HG03135 (cell line): Measurements from ENCODE around the gene CLCN1.

ENCODE experiments used
- ATAC-seq: cut with Tn5 transposase; IDR thresholded peaks from one replicate; pipeline ENCODE4 v1.9.1; 2021; ENCODE audit warnings: mild to moderate bottlenecking, moderate library complexity; ENCODE audit not compliant: unreplicated experiment

The CLCN1 gene

DNA sequence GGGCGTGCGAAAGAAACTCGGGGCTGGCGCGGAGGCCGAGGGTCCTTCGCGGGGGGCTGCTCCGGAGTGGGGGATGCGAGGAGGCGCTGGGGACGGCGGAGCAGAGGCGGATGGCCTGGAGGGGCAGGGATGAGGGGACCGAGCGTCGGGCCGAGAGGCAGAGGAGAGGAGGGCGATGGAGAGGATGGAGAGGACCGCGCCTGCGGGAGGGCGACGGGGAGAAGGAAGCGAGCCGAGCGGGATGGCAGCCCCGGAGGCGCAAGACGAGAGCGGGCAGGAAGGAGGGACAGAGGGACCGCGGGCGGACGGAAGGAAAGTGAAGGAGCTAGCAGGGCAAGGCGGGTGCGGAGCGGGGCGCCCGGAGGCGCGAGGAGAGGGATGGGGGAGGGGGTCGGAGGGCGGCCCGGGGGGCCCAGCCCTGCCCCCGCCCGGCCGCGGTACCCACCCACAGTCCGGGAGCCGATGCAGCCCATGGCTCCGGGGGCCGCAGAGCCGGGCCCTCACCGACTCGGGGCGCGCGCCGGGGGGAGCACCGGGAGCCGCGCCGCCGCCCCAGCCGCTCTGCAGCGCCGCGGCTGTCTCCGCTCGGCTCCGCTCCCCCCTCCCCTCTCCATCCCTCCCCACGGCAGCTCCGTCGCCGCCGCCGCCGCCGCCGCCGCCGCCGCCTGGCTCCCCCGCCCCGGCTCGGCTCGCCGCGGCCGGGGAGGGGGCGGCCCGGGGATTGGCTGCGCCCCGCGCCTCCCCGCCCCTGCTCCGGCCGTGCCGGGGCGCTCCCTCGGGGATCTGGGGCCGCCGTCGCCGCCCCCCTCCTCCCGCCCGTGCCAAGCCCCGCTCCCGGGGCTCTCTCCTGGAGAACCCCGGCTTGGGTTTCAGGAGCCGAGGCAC lies 46.5 kb downstream of the CLCN1 start, which contains the start of gene FAM131B:
Gene FAM131B (minus strand): TSS at position 583 of the 885 bp plus-strand sequence. CDS start 110 bp downstream, at position 473.
- ATAC-seq = no peak

DNA sequence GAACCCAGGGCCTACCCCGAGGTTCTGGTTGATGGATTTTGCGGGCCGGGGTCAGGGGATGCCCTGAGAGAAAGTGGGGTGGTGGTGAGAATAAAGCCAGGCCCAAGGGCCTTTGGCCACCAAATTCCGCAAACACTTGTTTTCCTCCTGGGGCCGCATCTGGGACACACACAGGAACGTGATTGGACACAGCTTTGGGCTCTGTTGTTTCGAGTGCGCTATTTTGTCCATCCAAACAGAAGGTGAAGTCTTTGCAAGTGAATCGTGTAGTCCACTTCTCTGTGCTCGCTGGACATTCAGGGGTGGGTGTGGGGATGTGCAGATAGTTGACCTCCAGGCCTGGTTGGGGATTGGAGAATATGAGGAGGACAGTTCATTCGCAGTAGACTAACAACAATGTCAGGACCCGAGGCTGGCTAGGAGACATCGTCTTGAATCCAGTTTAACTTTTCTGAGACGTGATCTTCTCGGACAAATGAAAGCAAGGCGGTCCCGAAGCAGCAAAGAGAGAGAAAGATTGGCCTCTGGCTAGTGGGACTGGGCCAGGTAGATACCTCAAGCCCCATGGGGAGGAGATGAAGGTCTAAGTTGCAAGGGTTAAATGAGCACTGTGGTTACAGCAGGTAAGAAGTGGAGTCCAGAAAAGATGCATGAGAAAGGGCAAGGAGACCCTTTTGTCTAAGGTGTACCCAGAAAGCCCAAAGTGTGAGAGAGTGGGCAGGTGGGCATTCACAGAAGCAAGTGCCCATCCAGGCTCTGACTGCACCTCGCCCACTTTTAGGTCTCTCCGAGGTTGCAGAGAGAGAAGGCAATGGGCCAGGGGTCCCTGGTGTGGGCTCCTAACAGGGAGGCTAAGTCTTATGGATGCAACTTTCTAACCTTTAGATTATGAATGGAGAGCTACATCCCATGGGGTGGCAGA lies 47.4 kb downstream of the CLCN1 start:
- no peak for ATAC-seq

DNA sequence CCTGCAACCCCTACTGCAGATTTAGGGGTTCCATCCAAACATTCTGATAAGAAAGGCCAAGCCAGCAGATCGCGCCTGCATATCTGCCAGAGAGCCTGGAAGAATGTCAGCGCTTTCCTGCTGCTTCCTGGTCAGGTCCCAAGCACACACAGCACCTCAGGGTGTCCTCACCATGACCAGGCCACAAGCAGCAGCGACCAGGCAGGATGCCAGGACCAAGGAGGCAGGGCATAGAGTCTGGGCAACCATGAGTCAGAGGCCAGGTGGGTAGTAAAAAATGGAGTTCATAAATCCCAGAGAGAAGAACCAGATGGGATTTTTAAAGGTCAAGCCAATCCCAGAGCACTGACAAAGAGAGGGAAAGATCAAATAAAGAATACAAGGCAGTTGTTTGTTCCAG lies 52.1 kb downstream of the CLCN1 start:
- ATAC-seq = no peak

DNA sequence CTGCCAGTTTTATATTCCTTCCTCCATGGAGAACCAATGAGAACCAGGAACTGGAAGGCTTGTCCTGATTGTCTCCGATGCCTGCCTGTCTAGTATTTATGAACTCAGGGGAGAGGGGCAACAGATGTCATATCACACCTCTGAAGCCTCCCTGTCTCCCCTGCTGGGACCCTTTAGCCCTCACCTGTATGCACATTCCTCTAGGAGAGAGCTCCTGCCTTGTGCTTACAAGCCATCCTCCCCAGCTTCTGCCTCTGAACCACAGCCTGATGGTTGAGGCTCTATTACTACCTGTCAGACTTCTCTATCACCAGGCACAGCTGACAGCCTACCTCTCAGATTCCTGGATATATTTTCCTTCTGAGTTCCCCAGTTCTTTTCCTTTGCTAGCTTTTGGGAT lies 52.5 kb downstream of the CLCN1 start:
- ATAC-seq = no peak

DNA sequence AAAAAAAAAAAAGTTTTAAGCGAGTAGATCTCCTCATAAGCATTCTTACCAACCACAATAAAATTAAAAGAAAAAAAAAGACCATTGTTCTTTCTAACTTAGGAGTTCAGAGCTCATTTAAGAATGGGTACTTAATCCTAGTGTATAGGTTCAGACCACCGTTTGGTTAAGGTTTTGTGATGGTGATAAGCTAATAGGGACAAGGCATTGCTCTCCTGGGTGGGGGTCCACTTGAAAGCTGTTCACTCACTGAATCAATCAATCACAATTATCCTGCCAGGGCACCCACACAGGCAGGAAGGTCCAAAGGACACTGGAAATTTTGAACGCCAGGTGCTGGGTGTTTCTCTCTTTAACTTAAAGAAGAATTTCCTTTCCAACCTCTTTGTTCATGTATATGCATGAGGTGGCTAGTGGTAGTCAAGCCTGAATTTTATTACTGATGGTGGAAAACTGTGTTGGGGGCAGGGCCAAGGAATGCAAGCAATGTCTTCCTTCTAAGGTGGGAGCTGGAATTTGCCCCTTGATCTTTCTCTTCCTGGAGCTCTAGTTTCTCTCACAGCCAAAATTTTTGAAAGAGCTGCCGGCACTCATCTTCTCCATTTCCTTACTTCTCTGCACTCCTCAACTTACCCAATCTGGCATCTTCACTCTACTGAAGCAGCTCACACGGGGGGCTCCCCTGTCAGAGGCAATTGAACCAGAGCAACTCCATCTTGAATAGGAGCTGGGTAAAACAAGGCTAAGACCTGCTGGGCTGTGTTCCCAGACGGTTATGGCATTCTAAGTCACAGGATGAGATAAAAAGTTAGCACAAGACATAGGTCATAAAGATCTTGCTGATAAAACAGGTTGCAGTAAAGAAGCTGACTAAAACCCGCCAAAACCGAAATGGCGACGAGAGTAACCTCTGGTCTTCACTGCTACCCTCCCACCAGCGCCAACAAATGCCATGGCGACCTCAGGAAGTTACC lies 54.1 kb downstream of the CLCN1 start:
- ATAC-seq = no peak

DNA sequence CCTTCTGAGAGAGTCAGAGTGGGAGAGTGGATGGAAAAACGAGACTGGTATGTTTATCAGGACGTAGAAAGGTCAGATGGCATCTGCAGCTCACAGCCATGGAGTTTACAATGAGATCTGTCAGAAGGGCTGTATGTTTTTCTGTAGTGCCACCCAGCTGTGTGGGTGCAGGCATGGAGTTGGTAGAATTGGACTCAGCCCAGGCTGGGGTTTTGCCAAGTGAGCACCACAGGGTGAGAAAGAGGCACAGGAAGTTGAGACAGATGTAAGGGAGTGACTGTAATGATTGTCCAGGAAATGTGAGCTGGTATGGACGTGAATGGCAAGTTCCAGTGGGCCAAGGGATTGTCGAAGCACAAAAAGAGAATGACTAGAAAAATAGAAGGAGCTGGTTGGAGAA lies 56.2 kb downstream of the CLCN1 start:
- no peak for ATAC-seq

DNA sequence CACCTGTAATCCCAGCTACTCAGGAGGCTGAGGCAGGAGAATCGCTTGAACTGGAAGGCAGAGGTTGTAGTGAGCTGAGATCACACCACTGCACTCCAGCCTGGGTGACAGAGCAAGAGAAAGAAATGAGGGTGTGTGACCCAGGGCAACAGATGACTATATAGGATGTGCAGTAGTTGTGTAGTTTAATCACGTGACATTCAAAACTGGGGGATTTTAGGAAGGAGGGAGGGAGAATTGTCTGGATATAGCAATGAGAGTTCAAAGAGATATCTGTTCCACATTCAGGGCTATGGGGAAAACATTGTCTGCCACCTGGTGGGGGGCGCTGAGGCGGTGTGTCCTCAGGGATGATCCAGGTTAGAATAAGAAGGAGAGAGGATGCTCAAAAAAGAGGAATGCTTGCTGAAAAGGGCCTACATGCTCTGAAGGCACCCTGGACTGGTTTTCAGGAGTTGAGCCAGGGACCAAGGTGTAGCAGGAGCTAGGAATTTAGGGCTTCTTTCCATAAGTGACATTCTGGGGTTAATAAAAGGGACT lies 57.4 kb downstream of the CLCN1 start:
- ATAC-seq = no peak

DNA sequence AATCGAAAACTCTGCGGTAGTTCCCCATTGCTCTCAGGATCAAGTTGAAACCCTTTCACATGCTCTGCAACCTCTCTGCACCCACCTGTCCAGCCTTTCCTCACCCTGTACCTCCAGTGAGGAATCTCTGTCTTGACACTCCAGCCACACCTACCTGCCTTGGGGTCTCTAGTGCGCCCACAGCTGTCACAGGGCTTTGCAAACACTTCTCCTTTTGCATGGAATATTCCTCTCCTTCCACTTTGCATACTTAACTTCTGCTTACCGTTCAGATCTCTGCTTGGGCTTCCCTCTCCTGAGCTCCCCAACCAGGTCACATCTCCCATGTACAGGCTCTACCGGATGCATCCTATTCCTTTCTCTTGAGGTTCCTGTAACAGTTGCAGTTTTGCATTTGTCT lies 58.6 kb downstream of the CLCN1 start:
- ATAC-seq = no peak

DNA sequence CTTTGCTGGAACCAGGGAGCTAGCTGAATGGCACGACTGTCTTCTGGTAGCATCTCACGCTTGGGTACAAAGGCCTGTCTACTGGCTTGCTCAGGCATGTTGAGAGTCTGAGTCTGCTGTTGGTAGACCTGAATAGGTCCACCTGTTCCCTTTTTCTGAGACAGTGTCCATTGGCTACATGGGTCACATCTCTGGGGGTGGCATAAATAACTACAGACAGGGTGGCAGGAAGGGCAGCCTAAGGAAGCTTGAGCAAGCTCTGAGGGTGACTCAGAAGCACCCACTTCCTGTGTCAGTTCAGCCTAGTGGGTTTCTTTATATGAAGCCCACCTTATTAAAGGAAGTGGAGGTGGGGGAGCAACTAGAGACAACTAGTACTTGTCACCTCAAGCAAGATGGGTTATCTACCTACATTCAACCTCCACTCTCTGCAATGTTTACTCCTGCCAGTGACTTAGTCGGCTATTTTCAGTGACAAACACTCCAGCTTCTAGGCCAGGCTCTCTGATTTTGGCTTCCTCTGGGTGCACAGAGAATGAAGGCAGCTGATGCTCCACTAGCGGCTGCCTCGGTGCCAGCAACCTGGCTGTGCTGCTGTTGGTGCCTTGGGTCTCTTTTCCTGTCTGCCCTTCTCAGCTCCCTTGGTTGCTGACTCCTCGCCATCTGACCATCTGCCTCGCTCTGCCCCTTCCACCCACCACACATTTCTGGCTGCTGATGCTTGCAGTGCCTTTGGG lies 59.6 kb downstream of the CLCN1 start:
- ATAC-seq = no peak

DNA sequence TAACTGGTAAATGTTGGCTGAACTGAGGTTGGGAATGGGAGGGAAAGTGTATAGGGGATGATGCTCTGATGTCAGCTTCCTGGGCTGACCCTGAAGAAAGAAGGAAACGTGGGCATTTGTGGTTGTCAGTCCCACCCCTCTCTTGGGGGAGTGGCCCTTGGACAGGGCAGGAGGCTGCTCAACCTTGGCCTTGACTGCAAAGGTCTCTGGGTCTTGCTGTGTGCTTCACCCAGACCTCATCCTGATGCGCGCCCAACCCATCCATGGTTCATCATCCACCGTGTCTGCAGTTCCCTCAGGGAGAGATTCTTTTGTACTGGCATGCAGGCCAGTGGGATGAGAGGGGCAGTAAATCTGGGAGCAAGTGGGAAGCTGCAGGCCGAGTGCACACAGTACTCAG lies 60.5 kb downstream of the CLCN1 start:
- ATAC-seq = no peak

DNA sequence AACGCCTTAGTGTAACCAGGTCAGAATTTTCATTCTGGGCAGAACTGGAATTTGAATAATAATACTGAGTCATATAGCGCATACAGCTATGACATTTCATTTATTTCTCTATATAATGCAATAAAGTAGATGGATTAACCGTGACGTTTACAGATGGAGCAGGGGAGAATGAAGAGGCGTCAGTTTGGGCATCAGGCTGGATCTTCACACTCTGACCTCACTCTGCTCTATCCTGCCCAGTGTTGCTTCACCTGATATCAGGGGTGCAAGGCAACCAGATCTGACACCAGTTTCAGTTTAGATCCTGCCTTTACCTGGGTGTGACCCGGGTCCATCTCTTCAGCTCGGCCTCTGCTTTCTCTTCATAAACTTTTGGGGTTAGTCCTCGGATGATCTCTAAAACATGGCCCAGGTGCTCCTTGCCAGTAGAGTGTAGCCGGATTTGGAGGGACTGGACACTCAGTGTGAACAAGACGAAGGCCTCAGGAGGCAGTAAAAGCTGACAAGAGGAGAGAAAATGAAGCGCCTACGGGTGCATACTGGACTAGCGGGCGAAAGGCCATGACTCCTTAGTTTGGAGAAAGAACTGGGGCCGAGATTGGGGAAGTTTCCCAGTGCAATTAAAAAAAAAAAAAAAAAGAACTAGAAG lies 63.8 kb downstream of the CLCN1 start:
- no peak for ATAC-seq

DNA sequence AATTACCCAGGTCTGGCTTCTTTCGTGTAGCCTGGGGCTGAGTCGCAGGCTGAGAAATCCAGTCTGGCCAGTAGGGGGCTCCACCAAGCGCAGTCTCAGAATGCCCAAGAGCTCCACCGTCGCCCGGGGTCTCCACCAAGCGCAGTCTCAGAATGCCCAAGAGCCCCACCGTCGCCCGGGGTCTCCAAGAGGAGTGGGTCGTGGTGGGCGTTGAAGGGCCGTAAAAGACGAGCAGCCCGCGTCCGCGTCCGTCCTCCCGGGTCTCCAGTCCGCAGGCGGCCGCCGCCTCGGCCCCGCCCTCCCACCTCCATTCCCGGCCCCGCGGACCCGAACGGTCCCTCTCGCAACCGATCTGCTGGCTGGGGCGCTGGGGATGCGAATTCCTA lies 64.3 kb downstream of the CLCN1 start:
- peak; percentile 60 for ATAC-seq

DNA sequence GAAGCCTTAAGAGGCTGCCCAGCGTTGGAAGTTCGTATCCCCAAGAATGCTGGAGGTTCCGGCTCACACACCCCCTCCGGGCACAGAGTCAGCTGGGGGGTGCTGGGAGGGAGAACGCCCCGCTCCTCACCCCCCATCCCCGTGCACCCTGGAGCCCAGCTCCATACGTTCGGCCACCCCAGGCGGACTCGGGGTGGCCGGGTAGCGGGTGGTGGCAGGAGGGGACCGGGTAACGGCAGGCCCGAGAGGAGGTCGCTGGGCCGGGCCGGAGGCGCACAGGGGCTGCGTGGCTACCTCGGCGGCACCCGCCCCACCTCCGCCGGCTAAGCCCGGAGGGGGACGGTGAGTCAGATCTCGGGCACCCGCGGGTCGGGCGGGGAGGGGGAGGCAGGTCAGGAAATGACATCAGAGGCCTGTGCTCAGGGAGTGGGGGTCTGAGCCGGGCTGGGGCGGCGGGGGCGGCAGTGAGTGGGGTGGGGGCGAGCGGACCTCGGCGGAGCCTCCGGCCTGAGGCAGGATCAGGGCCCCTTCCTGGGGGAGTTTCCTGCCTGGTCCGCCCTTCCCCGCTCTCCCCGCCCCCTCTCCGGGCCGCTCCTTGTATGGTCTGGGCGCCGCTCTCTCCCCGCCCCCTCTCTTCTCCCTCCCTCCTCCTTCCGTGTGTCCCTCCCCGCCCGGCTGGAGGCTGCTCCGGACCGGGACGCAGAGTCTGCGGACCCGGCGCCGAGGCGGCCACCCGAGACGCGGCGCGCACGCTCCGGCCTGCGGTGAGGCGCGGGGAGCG lies 64.9 kb downstream of the CLCN1 start, which contains the start of gene ZYX:
Gene ZYX (plus strand): TSS at position 700 of the 781 bp plus-strand sequence. CDS start 227 bp downstream, outside the sequence.
- ATAC-seq = peak; percentile 80

DNA sequence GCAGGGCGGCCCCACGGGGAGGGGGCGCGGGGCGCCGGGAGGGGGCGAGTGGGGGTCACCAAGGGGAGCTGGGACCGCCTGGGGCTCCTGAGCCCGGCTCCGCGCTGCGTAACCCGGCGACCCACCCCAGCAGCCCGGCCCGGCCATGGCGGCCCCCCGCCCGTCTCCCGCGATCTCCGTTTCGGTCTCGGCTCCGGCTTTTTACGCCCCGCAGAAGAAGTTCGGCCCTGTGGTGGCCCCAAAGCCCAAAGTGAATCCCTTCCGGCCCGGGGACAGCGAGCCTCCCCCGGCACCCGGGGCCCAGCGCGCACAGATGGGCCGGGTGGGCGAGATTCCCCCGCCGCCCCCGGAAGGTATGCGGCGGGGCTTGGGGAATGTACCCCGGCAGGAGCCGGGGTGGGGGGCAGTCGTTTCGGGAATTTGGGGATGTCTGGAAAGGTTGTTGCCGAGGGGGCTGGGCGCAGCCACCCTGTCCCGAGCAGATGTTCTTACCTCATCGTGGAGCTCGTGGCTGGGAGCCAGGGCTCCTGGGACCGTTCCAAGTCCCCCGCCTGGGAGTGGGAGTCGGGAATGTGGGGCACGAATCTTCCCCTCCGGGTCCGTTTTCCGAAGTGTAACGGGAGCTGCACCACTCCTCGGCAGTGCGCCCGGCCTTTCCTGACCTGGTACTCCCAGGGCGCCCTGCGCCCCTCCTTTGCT lies 65.7 kb downstream of the CLCN1 start:
- ATAC-seq = peak; percentile 13

DNA sequence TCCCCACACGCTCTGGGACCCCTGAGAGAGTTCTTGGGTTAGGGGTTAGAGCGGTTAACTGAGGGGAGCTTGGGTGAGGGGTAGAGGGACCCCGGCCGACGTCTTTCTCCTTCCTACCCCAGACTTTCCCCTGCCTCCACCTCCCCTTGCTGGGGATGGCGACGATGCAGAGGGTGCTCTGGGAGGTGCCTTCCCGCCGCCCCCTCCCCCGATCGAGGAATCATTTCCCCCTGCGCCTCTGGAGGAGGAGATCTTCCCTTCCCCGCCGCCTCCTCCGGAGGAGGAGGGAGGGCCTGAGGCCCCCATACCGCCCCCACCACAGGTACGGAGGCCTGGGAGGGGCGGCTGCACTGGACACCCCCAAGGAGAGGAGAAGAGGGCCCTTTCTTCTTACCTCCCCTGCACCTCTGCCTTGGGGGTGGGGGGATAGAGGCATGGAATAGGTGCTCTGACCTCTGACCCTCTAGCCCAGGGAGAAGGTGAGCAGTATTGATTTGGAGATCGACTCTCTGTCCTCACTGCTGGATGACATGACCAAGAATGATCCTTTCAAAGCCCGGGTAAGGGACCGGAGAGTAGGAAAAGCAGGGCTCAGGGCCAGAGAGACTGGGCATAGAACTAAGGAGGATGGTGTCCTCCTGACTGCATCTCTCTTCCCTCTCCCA lies 66.3 kb downstream of the CLCN1 start:
- no peak for ATAC-seq

DNA sequence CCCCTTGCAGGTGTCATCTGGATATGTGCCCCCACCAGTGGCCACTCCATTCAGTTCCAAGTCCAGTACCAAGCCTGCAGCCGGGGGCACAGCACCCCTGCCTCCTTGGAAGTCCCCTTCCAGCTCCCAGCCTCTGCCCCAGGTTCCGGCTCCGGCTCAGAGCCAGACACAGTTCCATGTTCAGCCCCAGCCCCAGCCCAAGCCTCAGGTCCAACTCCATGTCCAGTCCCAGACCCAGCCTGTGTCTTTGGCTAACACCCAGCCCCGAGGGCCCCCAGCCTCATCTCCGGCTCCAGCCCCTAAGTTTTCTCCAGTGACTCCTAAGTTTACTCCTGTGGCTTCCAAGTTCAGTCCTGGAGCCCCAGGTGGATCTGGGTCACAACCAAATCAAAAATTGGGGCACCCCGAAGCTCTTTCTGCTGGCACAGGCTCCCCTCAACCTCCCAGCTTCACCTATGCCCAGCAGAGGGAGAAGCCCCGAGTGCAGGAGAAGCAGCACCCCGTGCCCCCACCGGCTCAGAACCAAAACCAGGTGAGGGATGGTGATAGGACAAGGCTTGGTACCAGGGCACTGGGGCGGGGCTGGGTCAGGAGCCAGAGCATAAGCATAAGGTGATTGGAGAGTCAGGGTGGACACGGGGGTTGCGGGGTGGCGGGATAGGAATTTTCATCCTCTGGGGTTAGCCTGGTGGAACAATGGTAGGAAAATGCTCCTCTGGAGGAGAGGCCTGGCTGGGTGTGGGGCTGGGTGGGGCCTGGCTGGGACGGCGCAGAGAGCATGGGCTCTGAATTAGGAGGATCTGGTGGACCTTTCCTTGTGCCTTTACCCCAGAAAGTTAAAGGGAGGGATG lies 67.1 kb downstream of the CLCN1 start:
- ATAC-seq = no peak
